Spleen (tissue), 7 donors: ENCODE measurements around the gene P2RY14.

Experiments
- CTCF ChIP-seq, 11 experiments: fragments of 200-600 bp in 7 of 11; fragments of 450-650 bp in 4 of 11; sonication (generic) in 4 of 11; IDR thresholded peaks in 8 of 11; conservative IDR thresholded peaks in 3 of 11; 1 replicate in 7 of 11; 2 replicates in 4 of 11; pipeline versions ENCODE4 v1.4.0 to v1.8.0; 2016 to 2021; ENCODE audit warnings: antibody characterized with exemption in 11 of 11, inconsistent platforms in 4 of 11, mild to moderate bottlenecking in 1 of 11
- POLR2A ChIP-seq, 3 donors: fragments of 450-650 bp; IDR thresholded peaks; one replicate each; pipeline ENCODE4 v1.5.1; 2017; ENCODE audit warnings: antibody characterized with exemption in 3 of 3, mild to moderate bottlenecking in 1 of 3
- POLR2AphosphoS5 ChIP-seq, 3 donors: sonication (generic); formaldehyde crosslinking; IDR thresholded peaks; one replicate each; pipeline ENCODE4 v1.5.1; 2017; ENCODE audit warnings: antibody characterized with exemption in 3 of 3
- donor health status: DM: no; HTN: no; CAD: no; lungs with moderate emphysema.
- donor health status: DM: no; HTN: no; CAD: no.
- donor health status: DM: no; HTN: no; CAD: no.

- TF ChIP-seq CTCF (IDR thresholded peaks at IDR 0.05 in 8 of 11, conservative IDR thresholded peaks at IDR 0.05 in 3 of 11) (no peak), POLR2A (IDR thresholded peaks at IDR 0.05) (no peak), POLR2AphosphoS5 (IDR thresholded peaks at IDR 0.05) (no peak)
These were observed 9.8 kb downstream of the P2RY14 start for GRCh38 chr3:151268267-151269235.
